HG03565 (cell line): ENCODE results near the gene BSN.
A peak's percentile ranks its signal among the peaks of the same experiment; 100 is the strongest.
"Not testable (repeated sequence)": the region's sequence is repeated elsewhere in the genome, so short reads cannot be mapped to it uniquely, and the experiment has no call there.

Experiments used
- ATAC-seq: cut with Tn5 transposase; IDR thresholded peaks from one replicate; pipeline ENCODE4 v1.9.1; 2021; ENCODE audit warnings: mild to moderate bottlenecking, moderate library complexity; ENCODE audit not compliant: unreplicated experiment

The BSN gene

GRCh38 chr3:49533786-49534519, 20.3 kb upstream of the BSN start:
- ATAC-seq = no peak

- no peak for ATAC-seq
Measured at GRCh38 chr3:49534581-49535441, 19.5 kb upstream of the BSN start.

GRCh38 chr3:49535971-49536874, 18.1 kb upstream of the BSN start:
- ATAC-seq = no peak

GRCh38 chr3:49536875-49537533, 17.3 kb upstream of the BSN start:
- no peak for ATAC-seq

- peak; percentile 85 for ATAC-seq
Measured at GRCh38 chr3:49539659-49540560, 14.4 kb upstream of the BSN start.

GRCh38 chr3:49552087-49552486, 2.2 kb upstream of the BSN start:
- ATAC-seq = no peak

- ATAC-seq = no peak
Measured at GRCh38 chr3:49553324-49553691, 969 bp upstream of the BSN start.

GRCh38 chr3:49554633-49555265, 472 bp downstream of the BSN start:
- ATAC-seq = peak; percentile 48

GRCh38 chr3:49556500-49557275, 2.4 kb downstream of the BSN start:
- no peak for ATAC-seq

- no peak for ATAC-seq
Measured at GRCh38 chr3:49563040-49563578, 8.8 kb downstream of the BSN start.

- ATAC-seq = no peak
Measured at GRCh38 chr3:49563766-49564165, 9.5 kb downstream of the BSN start.

GRCh38 chr3:49566312-49566711, 12.0 kb downstream of the BSN start:
- no peak for ATAC-seq

GRCh38 chr3:49567406-49567805, 13.1 kb downstream of the BSN start:
- no peak for ATAC-seq

- ATAC-seq = no peak
Measured at GRCh38 chr3:49568965-49569364, 14.7 kb downstream of the BSN start.

- ATAC-seq = no peak
Measured at GRCh38 chr3:49570028-49570654, 15.9 kb downstream of the BSN start.

- no peak for ATAC-seq
Measured at GRCh38 chr3:49582177-49582576, 27.9 kb downstream of the BSN start.

GRCh38 chr3:49585261-49585755, 31.0 kb downstream of the BSN start:
- ATAC-seq = not testable (repeated sequence)
